Gastroesophageal sphincter (tissue), 3 donors: Measurements from ENCODE around the gene LMF1.

Experiments
- POLR2A ChIP-seq, 2 donors: fragments of 450-650 bp; IDR thresholded peaks; one replicate each; pipeline ENCODE4 v1.6.1; 2017; ENCODE audit warnings: antibody characterized with exemption in 2 of 2, mild to moderate bottlenecking in 2 of 2, moderate library complexity in 1 of 2
- POLR2AphosphoS5 ChIP-seq: sonication (generic); formaldehyde crosslinking; IDR thresholded peaks from one replicate; pipeline ENCODE4 v1.6.1; 2017; ENCODE audit warnings: antibody characterized with exemption
- TF ChIP-seq, protein P1 (sequence below), 4 experiments: fragments of 200-600 bp in 2 of 4; fragments of 450-650 bp in 2 of 4; sonication (generic) in 1 of 4; IDR thresholded peaks; one replicate each; pipeline ENCODE4 v1.5.1; 2017 to 2019; ENCODE audit warnings: antibody characterized with exemption in 4 of 4, mild to moderate bottlenecking in 2 of 4, moderate library complexity in 2 of 4

DNA sequence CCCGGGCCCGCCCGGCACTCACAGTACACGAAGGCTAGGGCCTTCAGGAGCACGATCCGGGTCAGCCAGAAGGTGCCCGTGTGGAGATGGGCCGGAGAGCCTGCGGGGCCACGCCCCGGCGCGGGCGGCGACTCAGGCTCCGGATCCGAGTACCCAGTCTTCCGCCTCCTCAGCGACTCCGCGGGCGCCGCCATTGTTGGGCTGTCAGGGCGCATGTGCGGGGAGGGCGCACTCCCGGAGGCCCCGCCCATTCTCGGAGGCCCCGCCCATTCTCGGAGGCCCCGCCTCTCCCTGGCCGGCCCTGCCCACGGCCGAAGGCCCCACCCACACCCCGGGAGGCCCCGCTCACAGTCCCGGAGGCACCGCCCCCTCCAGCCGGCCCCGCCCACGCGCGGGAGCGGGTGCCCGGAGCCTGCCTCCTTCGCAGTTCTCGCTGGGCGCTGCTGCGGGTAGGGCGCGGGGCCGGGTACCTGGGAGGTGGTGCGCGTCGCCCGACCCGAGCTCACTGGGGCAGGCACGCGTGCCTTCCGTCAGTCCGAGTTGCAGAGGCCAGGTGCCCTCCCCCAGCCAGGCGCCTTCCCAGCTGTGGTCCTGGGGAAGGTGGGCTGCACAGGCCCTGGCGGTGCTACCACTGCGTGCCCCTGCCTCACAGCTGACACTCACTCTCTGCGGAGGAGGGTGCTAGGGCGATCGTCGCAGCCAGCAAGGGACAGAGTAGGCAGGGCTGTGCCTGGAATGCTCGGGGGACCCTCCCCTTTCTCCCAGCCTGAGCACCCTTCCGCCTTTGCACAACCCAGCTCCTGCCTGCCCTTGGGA, at the start of gene LMF1:
- TF ChIP-seq, protein P1, sequence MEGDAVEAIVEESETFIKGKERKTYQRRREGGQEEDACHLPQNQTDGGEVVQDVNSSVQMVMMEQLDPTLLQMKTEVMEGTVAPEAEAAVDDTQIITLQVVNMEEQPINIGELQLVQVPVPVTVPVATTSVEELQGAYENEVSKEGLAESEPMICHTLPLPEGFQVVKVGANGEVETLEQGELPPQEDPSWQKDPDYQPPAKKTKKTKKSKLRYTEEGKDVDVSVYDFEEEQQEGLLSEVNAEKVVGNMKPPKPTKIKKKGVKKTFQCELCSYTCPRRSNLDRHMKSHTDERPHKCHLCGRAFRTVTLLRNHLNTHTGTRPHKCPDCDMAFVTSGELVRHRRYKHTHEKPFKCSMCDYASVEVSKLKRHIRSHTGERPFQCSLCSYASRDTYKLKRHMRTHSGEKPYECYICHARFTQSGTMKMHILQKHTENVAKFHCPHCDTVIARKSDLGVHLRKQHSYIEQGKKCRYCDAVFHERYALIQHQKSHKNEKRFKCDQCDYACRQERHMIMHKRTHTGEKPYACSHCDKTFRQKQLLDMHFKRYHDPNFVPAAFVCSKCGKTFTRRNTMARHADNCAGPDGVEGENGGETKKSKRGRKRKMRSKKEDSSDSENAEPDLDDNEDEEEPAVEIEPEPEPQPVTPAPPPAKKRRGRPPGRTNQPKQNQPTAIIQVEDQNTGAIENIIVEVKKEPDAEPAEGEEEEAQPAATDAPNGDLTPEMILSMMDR (IDR thresholded peaks at IDR 0.05) = no peak
- TF ChIP-seq POLR2A (IDR thresholded peaks at IDR 0.05) (peak; percentile 40 to 56), POLR2AphosphoS5 (peak; percentile 34)
